Measurements from ENCODE around the gene PTPN14.
"Not testable (repeated sequence)": the region's sequence is repeated elsewhere in the genome, so short reads cannot be mapped to it uniquely, and the experiment has no call there.

Gene PTPN14

DNA sequence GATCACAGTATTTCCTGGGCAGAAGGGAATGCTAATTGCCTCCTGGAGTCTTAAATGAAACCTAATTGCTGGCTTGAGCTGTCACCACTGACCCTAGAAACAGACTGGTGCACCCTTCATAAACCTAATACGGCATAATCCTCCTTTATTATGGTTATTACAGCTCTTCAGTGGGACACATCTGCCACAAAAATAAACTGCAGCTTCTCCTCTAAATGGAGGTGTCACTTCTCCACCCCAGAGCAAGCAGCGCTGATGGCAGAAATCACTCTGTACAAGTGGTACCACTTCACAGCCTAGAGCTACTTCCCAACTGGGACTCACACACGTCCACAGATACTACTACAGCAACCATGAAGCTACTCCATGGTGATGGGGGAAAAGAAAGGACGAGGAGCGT is 11.1 kb downstream of the PTPN14 start:
- ATAC-seq: no peak

DNA sequence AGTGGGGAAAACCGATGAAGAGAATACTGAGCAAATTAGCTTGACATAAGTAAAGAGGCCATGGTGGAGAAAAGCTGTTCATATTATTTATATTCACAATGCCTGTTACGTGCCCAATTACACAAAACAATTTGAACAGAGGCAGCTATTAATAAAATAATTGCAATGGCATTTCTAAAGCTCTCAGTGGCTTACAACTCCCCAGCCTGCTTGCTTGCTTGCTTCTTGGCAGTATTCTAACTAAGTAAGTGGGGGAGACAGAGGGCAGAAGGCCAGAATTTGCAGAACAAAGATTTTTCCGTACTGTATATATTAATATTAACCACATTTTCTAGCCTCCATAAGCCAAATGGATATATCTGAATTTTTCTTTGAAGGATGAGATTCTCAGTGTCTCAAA is 12.9 kb downstream of the PTPN14 start:
- no peak for ATAC-seq

DNA sequence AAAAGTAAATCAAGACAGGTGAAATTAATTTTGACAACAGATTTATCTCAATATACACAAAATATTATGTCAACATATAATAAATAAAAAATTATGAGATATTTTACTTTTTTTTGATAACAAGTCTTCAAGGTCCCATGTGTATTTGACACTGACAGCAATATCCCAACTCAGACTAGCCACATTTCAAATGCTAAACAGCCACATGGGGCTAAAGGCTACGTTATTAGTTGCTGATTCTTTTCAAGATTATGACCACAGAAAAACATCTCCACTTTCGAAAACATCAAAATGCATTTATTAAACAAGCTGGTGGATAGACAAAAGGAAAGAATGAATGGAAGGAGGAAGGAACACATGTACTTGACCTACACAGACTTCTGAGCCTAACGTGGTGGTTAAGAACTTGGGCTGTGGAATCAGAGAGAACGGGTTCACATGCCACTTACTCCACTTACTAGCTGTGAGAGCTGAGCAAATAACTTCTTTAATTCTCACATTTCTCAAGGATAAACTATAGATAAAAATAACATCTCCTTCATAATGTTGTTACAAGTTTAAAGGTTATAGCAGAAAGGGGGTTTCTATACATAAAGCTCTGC is 13.4 kb downstream of the PTPN14 start:
- no peak for ATAC-seq

DNA sequence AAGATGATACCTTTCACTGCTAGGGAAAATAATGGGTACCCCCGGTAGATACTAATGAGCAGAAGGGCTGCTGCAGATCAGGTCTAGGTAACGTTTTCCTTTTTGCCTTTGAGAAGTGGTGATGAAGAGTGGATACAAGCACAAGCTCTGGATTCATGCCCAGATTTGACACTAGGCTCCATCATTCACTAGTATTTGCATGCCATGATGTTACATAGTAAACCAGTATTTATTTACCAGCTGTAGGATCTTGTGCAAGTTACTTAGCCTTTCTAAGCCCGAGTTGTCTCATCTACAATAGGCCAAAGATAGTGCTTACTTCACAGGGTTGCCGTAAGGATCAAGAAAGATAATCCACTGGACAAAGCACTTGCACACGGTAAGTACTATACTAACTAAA is 14.2 kb downstream of the PTPN14 start:
- no peak for ATAC-seq

DNA sequence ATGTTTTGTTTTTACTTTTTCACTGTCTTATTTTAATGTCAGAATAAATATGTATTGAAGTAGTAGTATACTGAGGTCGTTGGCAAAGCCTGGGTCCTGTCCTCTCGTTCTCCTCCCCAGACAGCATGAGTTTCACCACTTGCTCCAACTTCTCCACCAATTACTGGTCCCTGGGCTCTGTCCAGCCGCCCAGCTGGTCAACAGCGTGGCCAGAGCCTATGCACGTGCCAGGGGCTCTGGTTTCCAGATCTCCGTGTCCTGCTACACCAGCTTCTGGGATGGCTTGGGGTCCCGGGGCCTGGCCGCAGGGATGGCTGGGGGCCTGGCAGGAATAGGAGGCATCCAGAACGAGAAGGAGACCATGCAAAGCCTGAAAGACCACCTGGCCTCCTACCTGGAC is 19.3 kb downstream of the PTPN14 start:
- ATAC-seq: no peak

DNA sequence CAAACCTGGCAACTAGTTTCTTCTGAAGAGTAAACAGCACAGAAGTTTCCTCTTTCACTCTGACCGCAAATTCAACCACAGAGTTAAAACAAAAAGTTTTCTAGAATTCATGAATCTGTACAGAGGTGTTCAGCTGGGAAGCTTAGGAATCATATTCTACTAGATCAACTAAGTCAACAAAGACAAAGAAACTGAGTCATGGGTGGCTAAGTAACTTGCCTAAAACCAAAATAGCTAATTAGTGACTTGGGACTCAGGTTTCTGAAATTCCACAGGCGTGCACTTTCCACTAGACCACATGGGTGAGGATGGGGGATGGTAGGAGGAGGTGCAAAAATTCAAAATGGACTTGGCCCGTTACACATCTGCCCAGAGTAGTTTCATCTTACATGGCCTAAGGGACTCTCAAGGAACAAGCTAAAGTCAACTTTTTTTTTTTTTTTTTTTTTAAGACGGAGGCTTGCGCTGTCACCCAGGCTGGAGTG is 25.8 kb downstream of the PTPN14 start:
- no peak for ATAC-seq

DNA sequence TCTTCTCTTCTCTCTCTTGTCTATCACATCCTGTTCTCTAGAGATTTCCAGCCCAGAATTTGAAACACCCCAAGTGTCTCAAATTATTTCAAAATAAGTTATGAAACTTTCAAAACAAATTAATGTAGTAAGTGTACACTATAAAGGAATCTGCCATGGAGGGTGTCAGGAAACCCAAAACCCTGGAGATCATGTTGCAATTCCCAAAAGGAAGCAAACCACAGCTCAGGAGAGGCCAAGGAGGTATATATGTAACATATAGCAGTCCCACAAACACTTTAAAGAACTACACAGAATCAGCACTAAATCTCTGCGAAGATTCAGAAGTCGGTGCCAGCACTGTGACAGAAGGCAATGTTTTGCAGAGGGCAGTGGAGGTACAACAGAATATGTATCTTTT is 26.6 kb downstream of the PTPN14 start:
- no peak for ATAC-seq

DNA sequence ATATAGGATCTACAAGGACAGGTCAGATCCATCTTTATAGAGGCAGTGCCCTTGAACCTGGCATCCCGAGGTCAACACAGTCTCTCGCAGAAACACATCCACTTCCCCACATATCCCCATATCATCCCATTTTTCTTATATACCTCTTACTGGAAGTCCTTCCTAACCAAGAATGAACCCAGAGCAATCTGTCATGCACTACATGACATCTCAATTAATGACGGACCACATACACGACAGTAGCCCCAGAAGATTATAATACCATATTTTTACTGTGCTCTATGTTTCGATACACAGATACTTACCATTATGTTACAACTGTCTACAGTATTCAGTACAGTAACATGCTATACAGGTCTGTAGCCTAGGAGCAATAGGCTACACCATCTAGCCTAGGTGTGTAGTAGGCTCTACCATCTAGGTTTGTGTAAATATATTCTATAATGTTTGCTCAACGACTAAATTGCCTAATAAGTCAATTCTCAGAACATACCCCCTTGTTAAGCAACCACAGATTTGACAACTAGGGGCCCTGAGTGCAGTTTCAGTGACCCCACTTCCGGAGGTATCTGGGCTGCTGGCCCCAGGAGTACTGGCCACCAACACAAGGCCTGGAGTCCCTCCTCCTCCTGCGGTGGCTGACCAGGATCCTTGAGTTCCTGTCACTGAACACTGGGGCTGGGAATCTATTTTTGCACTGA is 28.1 kb downstream of the PTPN14 start:
- no peak for ATAC-seq

DNA sequence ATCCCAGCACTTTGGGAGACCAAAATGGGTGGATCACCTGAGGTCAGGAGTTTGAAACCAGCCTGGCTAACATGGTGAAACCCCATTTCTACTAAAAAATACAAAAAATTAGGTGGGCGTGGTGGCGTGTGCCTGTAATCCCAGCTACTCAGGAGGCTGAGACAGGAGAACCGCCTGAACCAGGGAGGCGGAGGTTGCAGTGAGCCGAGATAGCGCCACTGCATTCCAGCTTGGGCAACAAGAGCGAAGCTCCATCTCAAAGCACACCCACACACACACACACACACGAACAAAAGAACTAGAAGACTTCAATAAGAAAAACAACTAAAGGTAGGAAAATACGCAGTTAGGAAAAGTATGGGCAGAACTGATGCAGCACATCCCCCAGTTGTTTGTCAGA is 29.9 kb downstream of the PTPN14 start:
- ATAC-seq: not testable (repeated sequence)

DNA sequence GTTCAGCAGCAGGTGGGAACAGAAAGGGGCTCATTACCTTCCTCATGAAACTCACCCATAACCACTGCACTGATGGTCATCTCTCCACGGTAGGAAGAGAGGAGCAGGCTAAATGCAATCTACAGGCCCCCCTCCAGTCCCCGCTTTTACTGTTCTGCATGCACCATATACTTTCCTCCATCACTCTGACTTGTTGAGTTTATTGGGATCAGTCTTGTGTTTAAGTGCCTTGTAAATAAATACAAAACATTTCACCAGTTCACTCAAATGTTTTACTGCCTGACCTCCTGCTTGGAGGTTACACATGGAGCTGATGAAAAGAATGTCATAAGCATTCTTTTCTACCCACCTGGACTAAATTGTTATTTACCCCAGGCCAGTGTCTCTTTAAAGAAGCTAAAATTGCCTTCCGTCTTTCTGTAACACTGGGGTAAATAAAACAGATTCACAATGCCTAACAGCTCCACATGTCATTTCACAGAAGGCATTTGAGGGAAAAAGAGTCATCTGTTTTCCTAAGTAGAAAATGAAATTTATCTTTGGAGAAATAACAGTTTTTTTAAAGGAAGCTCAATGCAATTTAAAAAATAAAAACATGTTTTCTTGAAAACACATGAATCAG is 30.7 kb downstream of the PTPN14 start:
- ATAC-seq: no peak

DNA sequence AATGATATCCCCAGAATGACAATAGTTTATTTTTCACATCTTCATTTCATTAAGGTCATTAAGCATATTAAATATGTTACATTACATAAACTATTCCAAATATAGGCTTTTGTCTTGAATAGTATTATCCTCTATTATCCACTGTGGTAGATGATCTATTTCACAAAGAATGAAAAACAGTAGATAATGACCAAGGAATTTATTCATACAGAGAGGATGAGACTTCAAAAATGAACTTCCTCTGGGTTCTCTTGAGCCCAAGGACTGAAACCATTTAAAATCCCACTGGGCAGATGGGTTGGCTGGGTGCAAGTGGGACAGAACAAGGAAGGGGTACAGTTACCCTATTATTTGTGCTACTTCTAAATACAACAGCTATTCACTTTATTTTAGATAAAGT is 33.0 kb downstream of the PTPN14 start:
- ATAC-seq: no peak

DNA sequence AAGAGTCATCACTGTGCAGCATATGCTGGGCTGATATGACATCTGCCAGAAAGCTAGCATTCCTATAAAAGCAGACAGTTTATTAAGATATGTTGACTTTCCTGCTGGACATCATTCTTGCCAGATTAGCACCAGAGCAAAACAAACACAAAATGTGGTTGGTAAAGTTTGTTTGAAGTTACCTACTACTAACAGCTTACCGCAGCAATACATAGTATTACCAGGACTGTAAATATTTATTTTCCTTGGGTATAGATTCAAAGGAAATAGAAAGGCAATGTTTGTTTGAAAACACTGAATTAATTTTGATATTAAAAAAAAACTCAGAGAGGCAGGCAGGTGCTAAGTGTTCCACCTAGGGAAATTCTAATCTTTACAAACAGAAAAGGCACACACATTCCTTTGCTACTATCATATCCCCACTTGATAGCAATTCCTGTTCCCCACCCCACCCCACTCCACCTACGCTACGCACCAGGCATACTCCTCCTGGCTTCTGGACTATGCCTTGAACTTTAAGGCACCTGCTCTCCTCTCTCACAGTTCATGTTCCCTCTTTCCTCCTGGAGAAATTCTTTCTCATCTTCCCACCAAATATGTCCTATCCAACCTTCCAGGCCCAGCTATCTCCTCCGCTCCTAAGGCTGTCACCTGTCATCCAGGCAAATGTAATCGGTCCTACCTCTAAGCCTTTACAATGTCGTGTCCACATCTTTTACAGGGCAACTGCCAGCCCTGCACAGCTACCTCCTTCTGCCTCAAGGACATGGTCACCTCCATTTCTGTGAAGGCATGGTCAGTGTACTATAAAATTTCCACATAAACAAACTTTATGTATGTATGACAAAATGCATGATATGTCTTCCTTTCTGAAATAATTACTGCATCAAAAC is 34.7 kb downstream of the PTPN14 start:
- ATAC-seq: no peak

DNA sequence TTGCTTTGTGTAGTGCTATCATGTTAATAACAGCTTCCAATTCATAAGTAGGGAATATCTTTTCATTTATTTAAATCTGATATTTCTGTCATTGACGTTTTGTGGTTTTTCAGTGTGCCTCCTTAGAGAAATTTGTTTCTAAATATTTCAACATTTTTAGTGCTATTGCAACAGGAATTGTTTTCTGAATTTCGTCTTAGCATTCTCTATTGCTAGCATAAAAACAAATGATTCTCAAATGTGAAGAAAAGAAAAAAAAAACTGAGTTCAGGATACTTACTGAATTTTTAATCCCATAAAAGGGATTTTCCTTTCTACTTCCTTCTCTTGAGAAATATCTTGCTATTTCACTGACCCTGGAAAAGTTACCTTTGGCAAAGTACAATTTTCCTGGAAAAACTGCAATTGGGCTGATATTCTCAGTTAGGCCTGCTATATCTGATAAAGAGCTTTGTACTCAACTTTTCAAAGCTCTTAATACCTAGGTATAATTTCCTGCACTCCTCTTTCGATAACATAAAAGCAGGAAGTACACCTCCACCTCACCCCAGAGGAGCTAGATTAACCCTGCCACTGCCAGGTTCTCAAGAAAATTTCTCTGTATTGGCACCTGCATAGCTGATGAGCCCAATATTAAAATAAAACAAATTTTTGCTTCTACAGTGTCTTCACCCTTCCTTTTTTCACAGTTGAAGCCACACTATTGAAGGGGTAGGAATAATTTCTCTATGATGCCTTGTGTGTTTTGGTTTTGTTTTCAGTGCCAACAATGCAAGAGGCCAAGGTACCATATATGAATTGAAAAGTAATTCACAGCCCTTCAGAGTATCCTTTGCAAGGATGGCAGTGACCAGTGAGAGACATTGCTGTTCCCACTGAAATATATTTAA is 35.6 kb downstream of the PTPN14 start:
- no peak for ATAC-seq

DNA sequence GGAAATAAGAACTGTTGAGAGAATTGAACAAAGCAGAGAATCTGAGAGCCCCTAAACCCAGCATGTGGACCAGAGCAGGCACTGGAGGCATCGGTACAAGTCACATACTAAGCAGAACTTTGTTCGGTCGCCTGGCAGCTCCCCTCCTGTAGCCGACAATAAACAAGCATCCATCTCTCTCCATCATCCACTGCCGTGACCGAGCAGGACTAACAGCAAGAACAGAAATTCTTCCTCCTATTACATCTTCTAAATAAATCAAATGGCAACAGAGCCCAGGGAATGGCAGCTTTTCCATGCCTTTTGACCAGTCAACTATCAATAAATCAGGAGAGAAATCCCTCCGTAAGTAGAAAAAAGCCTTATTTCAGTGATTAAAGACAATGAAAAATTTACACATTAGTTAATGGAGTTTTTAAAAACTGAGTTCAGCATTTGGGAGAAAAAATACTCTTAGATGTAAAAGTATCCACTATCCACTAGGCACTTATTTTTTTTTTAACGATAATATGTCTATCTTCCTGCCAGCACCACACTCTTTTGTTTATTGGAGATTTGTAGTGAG is 36.5 kb downstream of the PTPN14 start:
- no peak for ATAC-seq

DNA sequence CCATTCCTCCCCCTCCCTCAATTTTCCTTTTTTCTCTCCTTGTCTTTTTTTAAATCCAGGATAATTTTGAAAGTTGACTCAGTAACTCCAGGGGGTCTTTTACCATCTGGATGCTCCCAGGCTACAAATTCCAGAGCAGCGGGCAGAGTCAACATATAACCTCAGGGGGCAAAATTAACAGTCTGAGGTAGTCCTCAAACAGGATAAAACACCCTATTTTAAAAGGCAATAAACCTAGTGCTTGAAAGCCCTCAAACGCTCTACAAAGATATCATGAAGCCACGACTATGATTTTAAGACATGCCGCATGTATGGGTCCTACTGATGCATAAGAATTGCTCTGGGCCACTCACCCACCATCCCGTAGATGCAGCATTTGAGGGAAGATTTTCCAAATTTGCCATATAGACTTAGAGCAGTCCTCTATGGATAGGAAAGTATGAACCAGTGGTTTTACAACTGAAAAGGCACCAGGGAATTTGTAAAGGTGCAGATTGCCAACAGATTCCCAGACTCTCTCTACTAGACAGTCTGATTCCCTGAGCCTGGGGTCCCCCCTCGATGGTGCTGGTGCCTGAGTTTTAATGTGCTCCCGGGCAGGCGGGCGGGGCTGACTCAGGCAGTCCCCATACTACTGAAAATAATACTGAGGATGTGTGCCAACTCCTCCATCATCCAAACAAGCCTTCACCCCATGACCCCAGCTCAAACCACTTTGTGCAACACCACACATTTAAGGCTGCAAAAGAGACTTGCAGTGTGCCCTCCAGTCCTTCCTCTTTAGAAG is 37.2 kb downstream of the PTPN14 start:
- no peak for ATAC-seq

DNA sequence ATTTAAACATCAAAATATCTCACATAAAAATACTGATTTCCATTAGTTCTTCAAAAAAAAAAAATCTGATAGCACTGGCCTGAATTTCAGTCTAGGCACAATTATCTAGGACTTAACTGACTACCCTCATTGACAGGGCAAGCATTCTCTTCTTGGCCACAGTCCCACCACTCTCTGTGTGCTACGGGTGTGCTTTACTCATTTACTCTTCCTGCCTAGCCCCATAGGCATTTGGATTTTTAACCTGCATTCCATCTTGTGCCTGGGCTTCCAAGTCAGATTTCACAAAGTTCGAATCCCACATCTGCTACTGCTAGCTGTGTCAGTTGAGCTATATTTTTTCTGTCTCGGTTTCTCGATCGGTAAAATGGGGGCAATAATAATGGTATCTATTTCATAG is 38.0 kb downstream of the PTPN14 start:
- no peak for ATAC-seq

DNA sequence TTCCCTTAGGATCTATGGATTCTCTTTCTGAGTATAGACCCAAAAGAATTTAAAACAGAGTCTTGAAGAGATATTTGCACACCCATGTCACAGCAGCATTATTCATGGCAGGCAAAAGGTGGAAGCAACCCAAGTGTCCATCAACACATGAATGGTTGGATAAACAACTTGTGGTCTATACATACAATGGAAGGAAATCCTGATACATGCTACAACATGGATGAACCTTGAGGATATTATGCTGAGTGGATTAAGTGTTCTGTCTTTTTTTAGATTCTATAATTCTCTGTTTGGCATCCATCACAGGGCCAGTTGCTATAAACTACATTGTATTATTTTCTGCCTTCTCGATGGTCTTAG is 39.8 kb downstream of the PTPN14 start:
- ATAC-seq: no peak

DNA sequence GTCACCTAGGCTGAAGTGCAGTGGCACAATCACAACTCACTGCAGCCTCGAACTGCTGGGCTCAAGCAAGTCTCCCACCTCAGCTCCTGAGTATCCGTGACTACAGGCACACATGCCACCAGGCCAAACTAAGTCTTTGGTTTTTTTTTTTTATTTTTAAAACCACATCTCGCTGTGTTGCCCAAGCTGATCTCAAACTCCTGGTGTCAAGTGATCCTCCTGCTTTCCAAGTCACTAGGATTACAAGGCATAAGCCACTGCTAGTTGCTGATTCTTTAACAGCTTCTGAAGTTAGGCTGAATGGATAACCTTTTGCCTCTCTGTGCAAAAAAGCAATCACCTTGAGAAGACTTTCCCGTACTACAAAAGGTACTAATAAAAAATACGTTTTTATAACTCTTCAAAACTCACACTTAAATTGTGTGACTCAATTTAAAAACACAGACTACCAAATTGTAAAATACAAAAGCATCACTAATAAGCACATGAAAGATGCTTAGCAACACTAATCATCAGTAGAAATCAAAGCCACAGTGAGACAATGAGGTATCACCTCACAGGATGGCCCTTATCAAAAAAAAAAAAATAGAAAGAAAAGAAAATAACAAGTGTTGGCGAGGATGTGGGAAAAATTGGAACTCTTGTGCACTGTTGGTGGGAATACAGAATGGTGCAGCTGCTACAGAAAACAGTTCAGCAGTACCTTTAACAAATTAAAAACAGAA is 40.3 kb downstream of the PTPN14 start:
- no peak for ATAC-seq

DNA sequence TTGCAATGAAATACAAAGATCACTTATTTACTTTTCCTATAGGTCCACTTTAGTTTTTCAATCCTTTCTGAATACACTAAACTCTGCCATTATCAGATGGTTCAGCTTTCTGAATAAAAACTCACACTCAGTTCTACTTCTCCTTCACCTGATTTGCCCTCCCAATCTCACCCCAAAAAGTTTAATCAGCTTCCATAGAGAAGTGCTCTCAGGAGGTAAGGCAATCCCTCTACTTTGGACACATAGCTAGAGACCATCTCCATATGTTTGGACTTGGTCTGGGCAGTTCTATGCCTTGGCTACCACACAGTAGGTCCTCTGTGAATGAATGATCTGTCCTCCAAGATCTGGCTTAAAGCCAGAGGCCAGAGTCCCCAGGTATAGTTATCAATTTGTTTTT is 40.9 kb downstream of the PTPN14 start:
- no peak for ATAC-seq

DNA sequence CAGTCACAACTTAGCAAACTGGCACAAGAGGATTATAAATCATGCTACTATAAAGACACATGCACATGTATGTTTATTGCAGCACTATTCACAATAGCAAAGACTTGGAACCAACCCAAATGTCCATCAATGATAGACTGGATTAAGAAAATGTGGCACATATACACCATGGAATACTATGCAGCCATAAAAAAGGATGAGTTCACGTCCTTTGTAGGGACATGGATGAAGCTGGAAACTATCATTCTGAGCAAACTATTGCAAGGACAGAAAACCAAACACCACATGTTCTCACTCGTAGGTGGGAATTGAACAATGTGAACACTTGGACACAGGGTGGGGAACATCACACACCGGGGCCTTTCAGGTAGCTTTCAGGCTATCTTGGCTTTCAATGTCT is 41.8 kb downstream of the PTPN14 start:
- ATAC-seq: not testable (repeated sequence)

All from activated CD4-positive, CD25-positive, alpha-beta regulatory T cell treated with anti-CD3 and anti-CD28 coated beads, Interleukin-2, amount 50 U/mL, for 24 hours (primary cell).